GM12892 (cell line): ENCODE measurements around the gene TMX1.

Experiments
- DNase-seq: peaks from one replicate; pipeline ENCODE4 v3.0.0; 2011; ENCODE audit not compliant: insufficient read length
- FAIRE-seq: peaks from 2 replicates; lab custom pipeline; 2011; peaks lifted over from hg19 to GRCh38; lab: Jason Lieb, UNC
- POLR2A ChIP-seq: IDR thresholded peaks from 2 replicates; pipeline ENCODE4 v1.6.1; 2011; ENCODE audit warnings: low read depth, low read length, control low read depth
- POLR2AphosphoS5 ChIP-seq: IDR thresholded peaks from 2 replicates; pipeline ENCODE4 v1.6.1; 2011; ENCODE audit warnings: low read depth, low read length, control low read depth
- TAF1 ChIP-seq: IDR thresholded peaks from 2 replicates; pipeline ENCODE4 v1.6.1; 2011; ENCODE audit warnings: low read depth, mild to moderate bottlenecking, control low read depth, low read length, borderline replicate concordance

The TMX1 gene

DNA sequence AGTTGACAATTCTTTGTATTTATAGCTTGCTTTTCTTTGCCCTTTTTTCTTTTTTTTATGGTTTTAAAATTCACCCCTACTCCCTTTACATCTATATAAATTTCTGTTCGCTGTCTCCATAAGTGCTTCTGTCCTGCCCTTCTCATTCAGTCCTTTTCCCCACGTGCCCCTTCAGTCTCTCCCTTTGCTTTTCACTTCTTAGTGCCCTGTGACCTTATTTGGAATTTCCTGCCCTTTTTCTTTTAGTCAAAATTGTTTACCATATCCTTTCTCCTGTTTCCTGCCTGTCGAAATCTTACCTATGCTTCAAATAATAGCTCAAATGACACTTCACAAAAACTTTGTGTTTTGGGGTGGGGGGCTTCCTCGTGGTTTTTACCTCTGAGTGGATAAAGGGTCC is 6.0 kb downstream of the TMX1 start:
- DNase-seq (no peak), FAIRE-seq (no peak)
- TF ChIP-seq POLR2AphosphoS5: no peak

DNA sequence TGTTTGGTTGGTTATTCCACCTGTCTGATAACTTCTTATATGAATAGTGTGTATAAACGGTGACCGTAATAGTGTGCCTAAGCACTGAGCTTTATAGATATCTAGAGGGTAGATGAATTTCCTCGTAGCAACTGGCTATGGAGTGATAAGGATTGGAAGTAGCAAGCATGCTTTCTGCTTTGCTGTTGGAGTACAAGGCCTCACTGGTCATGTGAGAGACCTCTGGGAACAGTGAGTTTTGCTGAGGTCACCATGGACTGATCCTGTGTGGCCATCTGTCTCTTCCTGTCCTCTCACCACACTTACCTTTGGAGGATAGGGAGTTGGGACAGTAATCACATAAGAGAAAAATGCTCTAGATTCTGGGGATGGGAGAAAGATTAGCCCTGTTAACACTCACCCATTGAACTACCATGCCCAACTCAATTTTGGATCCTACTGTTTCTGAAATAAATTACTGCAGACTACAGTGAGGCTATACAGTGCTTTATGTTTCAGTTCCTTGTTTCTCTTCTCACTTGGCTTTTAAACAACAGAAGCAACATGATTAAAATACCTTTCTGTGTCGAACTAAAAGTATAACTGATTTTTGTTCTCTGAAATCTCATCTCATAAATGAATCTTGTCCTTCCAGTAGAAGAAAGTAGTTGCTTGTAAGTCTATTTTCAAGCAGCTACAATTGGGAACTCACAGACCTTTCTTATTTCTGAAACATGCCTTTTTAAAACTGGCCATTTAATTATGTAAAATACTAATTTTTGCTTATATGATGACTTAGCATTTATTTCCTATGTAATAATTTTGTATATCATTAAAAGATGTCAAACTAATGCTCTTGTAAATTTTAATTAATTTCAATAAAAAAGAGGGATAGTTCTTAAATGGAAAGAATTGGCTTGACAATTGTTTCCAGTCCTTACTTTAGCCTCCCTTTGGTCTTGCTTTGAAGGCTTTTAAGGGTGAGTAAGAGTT is 8.3 kb downstream of the TMX1 start:
- TF ChIP-seq TAF1: no peak
- no peak for TF ChIP-seq POLR2AphosphoS5
- TF ChIP-seq POLR2A: no peak
- FAIRE-seq (peak; percentile 70), DNase-seq (peak; percentile 13)

DNA sequence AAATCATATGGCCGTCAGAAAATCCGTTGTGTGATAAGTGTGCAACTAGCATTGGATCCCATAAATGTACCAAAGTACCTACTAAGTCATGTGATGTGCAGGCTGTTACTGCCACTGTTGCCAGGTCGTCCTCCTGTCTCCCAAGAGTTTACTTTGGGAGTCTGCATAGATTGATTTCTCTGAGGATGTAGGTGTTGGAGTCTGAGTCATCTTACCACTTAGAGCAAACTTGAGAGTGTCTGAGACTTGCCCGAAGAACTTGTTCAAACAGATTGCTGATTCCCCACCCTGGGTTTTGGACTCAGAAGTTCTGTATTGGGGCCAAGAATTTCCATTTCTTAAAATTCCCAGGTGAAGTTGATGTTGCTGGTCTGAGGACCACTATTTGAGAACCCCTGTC is 11.4 kb downstream of the TMX1 start:
- TF ChIP-seq POLR2AphosphoS5 (no peak), POLR2A (no peak), TAF1 (no peak)
- FAIRE-seq (no peak), DNase-seq (no peak)

DNA sequence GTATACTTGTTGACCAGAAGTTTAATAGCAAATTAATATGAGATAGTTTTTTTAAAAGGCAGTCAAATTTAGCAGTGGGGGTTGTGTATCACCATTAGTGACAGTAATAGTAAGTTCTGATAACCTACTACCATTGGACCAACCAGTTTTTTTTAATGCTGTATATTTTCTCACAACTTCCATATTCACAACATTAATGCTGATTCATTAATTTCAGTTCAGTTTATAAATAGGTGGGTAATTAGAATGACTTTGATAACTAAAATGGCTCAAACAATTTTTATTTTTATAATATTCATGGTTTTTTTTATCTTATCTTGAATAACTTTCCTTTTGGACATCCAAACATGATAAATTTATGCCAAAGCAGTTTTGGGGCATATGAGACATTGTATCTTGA is 13.8 kb downstream of the TMX1 start:
- FAIRE-seq: no peak
- no peak for TF ChIP-seq POLR2AphosphoS5
- no peak for TF ChIP-seq TAF1
- TF ChIP-seq POLR2A: no peak
- no peak for DNase-seq

DNA sequence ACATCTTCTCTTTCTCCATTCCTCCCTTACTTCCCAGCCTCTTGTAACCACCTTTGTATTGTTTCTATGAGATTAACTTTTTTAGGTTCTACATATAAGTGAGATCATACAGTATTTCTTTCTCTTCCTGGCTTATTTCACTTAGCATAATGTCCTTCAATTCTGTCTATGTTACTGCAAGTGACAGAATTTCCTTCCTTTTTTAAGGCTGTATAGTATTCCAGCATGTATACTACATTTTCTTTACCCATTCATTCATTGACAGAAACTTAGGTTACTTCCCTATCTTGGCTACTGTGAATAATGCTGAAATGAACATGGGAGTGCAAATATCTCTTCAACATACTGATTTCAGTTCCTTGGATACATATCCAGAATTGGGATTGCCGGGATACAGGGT is 18.2 kb downstream of the TMX1 start:
- no peak for TF ChIP-seq POLR2A
- no peak for TF ChIP-seq TAF1
- no peak for TF ChIP-seq POLR2AphosphoS5
- FAIRE-seq (peak; percentile 68), DNase-seq (no peak)

DNA sequence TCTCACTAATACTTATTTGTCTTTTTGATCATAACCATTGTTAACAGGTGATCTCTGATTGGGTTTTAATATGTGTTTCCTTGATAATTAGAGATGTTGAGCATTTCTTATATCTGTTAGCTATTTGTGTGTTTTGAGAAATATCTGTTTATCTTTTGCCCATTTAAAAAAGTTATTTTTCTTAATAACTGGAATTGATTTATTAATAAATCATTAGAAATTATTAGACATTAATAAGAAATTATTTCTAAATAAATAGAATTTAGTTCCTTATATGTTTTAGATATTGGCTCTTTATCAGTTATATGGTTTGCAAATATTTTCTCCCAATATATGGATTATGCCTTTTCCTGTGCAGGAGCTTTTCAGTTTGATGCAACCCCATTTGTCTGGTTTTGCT is 18.7 kb downstream of the TMX1 start:
- FAIRE-seq: no peak
- no peak for DNase-seq
- TF ChIP-seq POLR2AphosphoS5: no peak
- no peak for TF ChIP-seq TAF1
- TF ChIP-seq POLR2A: no peak

DNA sequence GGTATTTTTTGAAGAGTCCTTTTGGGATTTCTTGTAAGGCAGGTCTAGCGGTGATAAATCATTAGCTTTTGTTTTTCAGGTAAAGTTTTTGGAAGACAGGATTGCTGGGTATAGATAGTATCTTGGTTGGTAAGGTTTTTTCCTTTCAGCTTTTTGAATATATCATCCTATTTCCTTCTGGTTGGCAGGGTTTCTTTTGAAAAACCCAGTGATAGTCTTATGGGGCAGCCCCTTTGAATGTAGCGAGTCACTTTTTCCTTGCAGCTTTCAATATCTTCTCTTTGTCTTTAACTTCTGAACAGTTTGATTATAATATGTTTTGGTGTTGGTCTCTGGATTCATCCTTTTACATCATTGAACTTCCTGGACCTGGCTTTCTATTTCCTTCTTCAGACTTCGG is 20.2 kb downstream of the TMX1 start:
- DNase-seq (no peak), FAIRE-seq (no peak)
- TF ChIP-seq POLR2AphosphoS5: no peak
- no peak for TF ChIP-seq POLR2A
- TF ChIP-seq TAF1: no peak

DNA sequence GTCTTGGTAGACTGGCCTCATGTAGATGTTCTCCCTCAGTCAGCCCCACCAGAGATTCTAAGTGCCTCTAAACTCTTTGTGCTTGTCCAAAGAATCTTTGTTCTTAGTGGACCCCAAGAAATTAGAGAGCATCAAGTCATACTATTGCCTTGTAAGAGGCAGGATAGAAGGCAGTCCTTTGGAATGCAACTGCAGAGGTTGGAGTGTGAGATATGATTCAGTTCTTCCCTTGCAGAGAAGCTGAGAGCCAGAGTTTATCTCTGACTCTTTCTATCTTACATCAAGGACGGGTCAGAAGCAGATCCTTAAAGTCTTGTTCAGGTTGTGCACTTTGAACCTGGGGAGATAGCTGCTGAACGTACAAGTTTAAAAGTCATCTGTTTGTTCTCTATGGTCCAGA is 21.1 kb downstream of the TMX1 start:
- no peak for FAIRE-seq
- no peak for DNase-seq
- TF ChIP-seq POLR2AphosphoS5: no peak
- no peak for TF ChIP-seq TAF1
- no peak for TF ChIP-seq POLR2A

DNA sequence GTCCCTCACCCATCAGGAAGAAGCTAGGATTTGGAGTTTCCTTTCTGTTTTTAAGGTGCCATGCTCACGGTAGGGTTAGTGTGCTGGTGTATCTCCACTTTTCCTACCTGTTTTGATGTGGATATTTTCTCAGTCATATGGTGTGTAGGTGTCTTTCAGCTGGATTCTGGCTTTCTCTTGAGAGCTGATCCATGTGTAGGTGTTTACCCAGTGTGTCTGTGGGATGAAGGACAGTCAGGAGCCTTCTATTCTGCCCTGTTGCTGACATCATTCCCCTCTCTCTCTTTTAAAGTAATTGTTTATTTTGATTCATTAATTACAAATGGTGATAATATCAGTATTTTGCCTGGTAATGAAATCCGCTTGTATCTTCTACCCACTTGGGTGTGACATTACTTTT is 22.8 kb downstream of the TMX1 start:
- FAIRE-seq (no peak), DNase-seq (no peak)
- TF ChIP-seq POLR2A: 0 out of 2 replicates have a peak, but pooled peaks have one; percentile 7
- no peak for TF ChIP-seq TAF1
- no peak for TF ChIP-seq POLR2AphosphoS5

DNA sequence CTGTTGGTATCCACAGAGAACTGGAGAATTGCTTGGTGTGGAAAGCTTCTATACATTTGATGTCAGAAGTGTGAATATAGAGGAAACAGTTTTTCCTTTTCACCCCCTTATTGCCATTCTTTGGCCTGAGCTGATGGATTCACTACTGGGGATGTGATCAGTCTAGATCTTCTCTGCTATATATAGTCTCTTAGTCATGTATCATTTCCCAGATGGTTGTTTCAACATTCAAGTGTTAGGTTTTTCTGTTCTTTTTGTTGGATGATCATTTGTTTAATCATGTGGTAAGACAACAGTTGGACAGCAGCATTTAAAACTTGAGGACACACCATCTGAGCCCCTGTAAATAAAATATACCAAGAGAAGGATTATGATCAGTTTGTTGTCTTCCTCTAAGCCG is 29.6 kb downstream of the TMX1 start:
- no peak for FAIRE-seq
- no peak for TF ChIP-seq TAF1
- no peak for TF ChIP-seq POLR2AphosphoS5
- no peak for TF ChIP-seq POLR2A
- DNase-seq: no peak

DNA sequence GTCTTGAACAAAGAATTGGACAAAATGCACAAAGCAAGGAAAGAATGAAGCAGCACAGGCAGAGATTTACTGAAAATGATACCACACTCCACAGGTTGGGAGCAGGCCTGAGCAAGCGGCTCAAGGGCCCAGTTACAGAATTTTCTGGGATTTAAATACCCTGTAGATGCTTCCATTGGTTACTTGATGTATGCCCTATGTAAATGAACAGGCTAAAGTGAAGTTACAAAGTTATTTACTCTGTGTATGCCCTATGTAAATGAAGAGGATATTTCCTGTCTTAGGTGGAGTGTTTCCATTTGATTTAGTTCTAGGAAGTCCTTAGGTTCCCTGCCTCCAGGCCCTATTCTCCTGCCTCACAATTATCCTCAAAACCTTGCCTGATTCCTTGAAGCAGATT is 36.6 kb downstream of the TMX1 start:
- DNase-seq (no peak), FAIRE-seq (no peak)
- no peak for TF ChIP-seq TAF1
- TF ChIP-seq POLR2A: no peak
- no peak for TF ChIP-seq POLR2AphosphoS5
